ENCODE data around the gene ZFAND2A. TPM values are rescaled to one million over a fixed set of nuclear protein-coding genes. Genes with fewer than 3 reads are reported as not detected.

The ZFAND2A gene
- total RNA-seq, 1 experiment from 2014 or later, result 28.4 TPM

GRCh38 chr7:1141651-1142050 lies 18.3 kb downstream of the ZFAND2A start:
- Histone ChIP-seq H3K27ac (ENCODE audit: low read length) (no peak overlapping the region), H3K4me1 (ENCODE audit: insufficient read depth, low read length) (peaks cover 6% of the 10 kb centered on the region; the same call in 1 of the 2 replicates), H3K4me2 (ENCODE audit: low read length) (no peak overlapping the region), H4K20me1 (ENCODE audit: low read length) (peaks cover 3% of the 10 kb centered on the region; the same call in 1 of the 2 replicates), H3K27me3 (ENCODE audit: low read length) (no peaks in the 10 kb centered on the region), H3K9me2 (replicated peaks; ENCODE audit: low read length) (no peaks in the 10 kb centered on the region), H3K4me3 (ENCODE audit: low read length) (no peak overlapping the region), H3F3A (ENCODE audit: low read length, unreplicated experiment) (no peaks in the 10 kb centered on the region), H3K79me2 (ENCODE audit: low read length) (peaks cover 11% of the 10 kb centered on the region), H3K9me3 (ENCODE audit: low read length) (no peaks in the 10 kb centered on the region), H2AFZ (ENCODE audit: low read length) (no peak overlapping the region), H3K36me3 (ENCODE audit: low read depth, low read length) (no peaks in the 10 kb centered on the region), H3K9ac (ENCODE audit: low read length) (no peak overlapping the region)
- ChIA-PET CTCF (no interaction called here), POLR2A (ENCODE audit: unreplicated experiment) (no interaction called here)
- intact Hi-C loops (cut with micrococcal nuclease), result no loop called here
- ATAC-seq, result no peak
- TF ChIP-seq EZH2 (IDR thresholded peaks at IDR 0.05; ENCODE audit: low read length, unreplicated experiment) (no peak), EZH2phosphoT487 (IDR thresholded peaks at IDR 0.05; ENCODE audit: borderline replicate concordance, low read length) (no peak), CTCF (conservative IDR thresholded peaks at IDR 0.05; ENCODE audit: low read depth, low read length) (no peak)
- no peak for DNase-seq
- no TSS peak for BruUV-seq (replicated peaks)

GRCh38 chr7:1140476-1141104 lies 19.4 kb downstream of the ZFAND2A start:
- DNase-seq (no peak), ATAC-seq (no peak)
- intact Hi-C loops (cut with micrococcal nuclease), result no loop called here
- POLR2A ChIA-PET (ENCODE audit: unreplicated experiment), result no interaction called here
- Histone ChIP-seq H3K4me3 (ENCODE audit: low read length) (no peak overlapping the region), H3K4me1 (ENCODE audit: insufficient read depth, low read length) (peaks cover 7% of the 10 kb centered on the region; the same call in 1 of the 2 replicates), H3K9me2 (replicated peaks; ENCODE audit: low read length) (no peaks in the 10 kb centered on the region), H3K36me3 (ENCODE audit: low read depth, low read length) (no peaks in the 10 kb centered on the region), H3K27me3 (ENCODE audit: low read length) (no peaks in the 10 kb centered on the region), H3F3A (ENCODE audit: low read length, unreplicated experiment) (no peaks in the 10 kb centered on the region), H3K9me3 (ENCODE audit: low read length) (no peaks in the 10 kb centered on the region), H4K20me1 (ENCODE audit: low read length) (peaks cover 4% of the 10 kb centered on the region; the same call in 1 of the 2 replicates), H3K27ac (ENCODE audit: low read length) (no peak overlapping the region), H3K79me2 (ENCODE audit: low read length) (peaks cover 13% of the 10 kb centered on the region), H2AFZ (ENCODE audit: low read length) (no peak overlapping the region), H3K9ac (ENCODE audit: low read length) (no peak overlapping the region), H3K4me2 (ENCODE audit: low read length) (no peak overlapping the region)
- TF ChIP-seq EZH2 (IDR thresholded peaks at IDR 0.05; ENCODE audit: low read length, unreplicated experiment), result no peak
- no peak for TF ChIP-seq EZH2phosphoT487 (IDR thresholded peaks at IDR 0.05; ENCODE audit: borderline replicate concordance, low read length)
- TF ChIP-seq CTCF (conservative IDR thresholded peaks at IDR 0.05; ENCODE audit: low read depth, low read length), result no peak
- BruUV-seq (replicated peaks), result no TSS peak
- CTCF ChIA-PET, result no interaction called here

DNA sequence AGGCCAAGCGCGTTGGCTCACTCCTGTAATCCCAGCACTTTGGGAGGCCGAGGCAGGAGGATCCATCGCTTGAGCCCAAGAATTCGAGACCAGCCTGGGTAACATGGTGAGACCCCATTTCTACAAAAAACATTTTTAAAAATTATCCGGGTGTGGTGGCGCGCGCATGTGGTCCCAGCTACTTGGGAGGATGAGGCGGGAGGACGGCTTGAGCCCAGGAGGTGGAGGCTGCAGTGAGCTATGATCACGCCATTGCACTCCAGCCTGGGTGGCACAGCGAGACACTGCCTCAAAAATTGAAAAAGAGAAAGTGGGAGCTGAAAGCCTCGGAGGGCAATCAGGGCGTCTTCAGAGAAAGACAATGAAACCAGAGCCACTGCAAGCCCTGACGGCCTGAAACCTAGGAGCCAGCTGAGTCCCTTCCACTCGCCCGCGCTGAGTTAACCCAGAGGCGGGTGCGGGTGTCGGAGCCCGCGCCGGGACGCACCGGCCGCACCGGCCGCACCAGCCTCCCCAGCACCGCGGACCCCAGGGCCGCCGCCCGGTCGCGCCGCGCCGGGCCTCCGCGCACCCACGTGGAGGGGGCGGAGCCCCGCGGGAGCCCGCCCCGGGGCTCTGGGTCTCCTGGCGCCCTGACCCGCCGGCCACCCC lies 22.4 kb downstream of the ZFAND2A start:
- no peaks in the 10 kb centered on the region for H3K27me3 ChIP-seq (ENCODE audit: low read length)
- peak; percentile 80 for ATAC-seq
- POLR2A ChIA-PET (ENCODE audit: unreplicated experiment), result no interaction called here
- H3K9me3 ChIP-seq (ENCODE audit: low read length), result no peaks in the 10 kb centered on the region
- intact Hi-C loops (cut with micrococcal nuclease), result no loop called here
- peaks cover 4% of the 10 kb centered on the region; the same call in 1 of the 2 replicates for H4K20me1 ChIP-seq (ENCODE audit: low read length)
- H3K9ac ChIP-seq (ENCODE audit: low read length), result peak overlapping the region; percentile 90
- TF ChIP-seq CTCF (conservative IDR thresholded peaks at IDR 0.05; ENCODE audit: low read depth, low read length), result no peak
- TF ChIP-seq EZH2phosphoT487 (IDR thresholded peaks at IDR 0.05; ENCODE audit: borderline replicate concordance, low read length), result no peak
- no peak for TF ChIP-seq EZH2 (IDR thresholded peaks at IDR 0.05; ENCODE audit: low read length, unreplicated experiment)
- 0 out of 2 replicates have a peak, but pooled peaks cover under 1% of the 10 kb centered on the region for H3K36me3 ChIP-seq (ENCODE audit: low read depth, low read length)
- no peak for DNase-seq
- H3K79me2 ChIP-seq (ENCODE audit: low read length), result peaks cover 26% of the 10 kb centered on the region
- no TSS peak for BruUV-seq (replicated peaks)
- peak overlapping the region; percentile 80 for H2AFZ ChIP-seq (ENCODE audit: low read length)
- H3K4me3 ChIP-seq (ENCODE audit: low read length), result peak overlapping the region; percentile 69
- H3K9me2 ChIP-seq (replicated peaks; ENCODE audit: low read length), result no peaks in the 10 kb centered on the region
- H3K4me1 ChIP-seq (ENCODE audit: insufficient read depth, low read length), result peaks cover 7% of the 10 kb centered on the region; the same call in 1 of the 2 replicates
- H3F3A ChIP-seq (ENCODE audit: low read length, unreplicated experiment), result no peaks in the 10 kb centered on the region
- H3K4me2 ChIP-seq (ENCODE audit: low read length), result peak overlapping the region; percentile 99
- H3K27ac ChIP-seq (ENCODE audit: low read length), result 0 out of 2 replicates have a peak overlapping the region, but pooled peaks have one; percentile 9
- CTCF ChIA-PET, result interaction anchor here (1.1 kb wide), 1 partner anchor 38 kb away, joined by 3 read pairs; no protein-coding TSS in a partner anchor
